Stimulated activated CD4-positive, alpha-beta T cell treated with anti-CD3 and anti-CD28 coated beads, Interleukin-12 subunit alpha, Interleukin-12 subunit beta, amount 100 ng/mL, for 24 hours (primary cell): ENCODE data around the gene RNASE2.
"Not testable (repeated sequence)": the region's sequence is repeated elsewhere in the genome, so short reads cannot be mapped to it uniquely, and the experiment has no call there.

Experiments
- DNase-seq, 2 experiments: peaks; one replicate each; pipeline ENCODE4 v3.0.0-alpha.2; 2020; ENCODE audit warnings: low read depth in 2 of 2

RNASE2 gene

GRCh38 chr14:20954736-20955537, at the start of gene RNASE2:
RNASE2 (plus strand) TSS chr14:20955487; CDS start chr14:20955772, 285 bp downstream.
- DNase-seq, result not testable (repeated sequence)

- DNase-seq, result no peak
Observed at GRCh38 chr14:20905676-20906075, 49.6 kb upstream of the RNASE2 start.

- DNase-seq, result no peak
Observed at GRCh38 chr14:20907214-20907613, 48.1 kb upstream of the RNASE2 start.

GRCh38 chr14:20910822-20911221, 44.5 kb upstream of the RNASE2 start:
- DNase-seq, result not testable (repeated sequence)

- DNase-seq, result not testable (repeated sequence)
Observed at GRCh38 chr14:20919038-20919756, 36.1 kb upstream of the RNASE2 start.

GRCh38 chr14:20923766-20924297, 31.5 kb upstream of the RNASE2 start:
- not testable (repeated sequence) for DNase-seq

GRCh38 chr14:20934148-20934762, 21.0 kb upstream of the RNASE2 start:
- DNase-seq, result peak in 1 of 2 experiments; percentile 33

- no peak for DNase-seq
Observed at GRCh38 chr14:20935303-20935984, 19.8 kb upstream of the RNASE2 start.

- DNase-seq, result not testable (repeated sequence)
Observed at GRCh38 chr14:20945146-20945545, 10.1 kb upstream of the RNASE2 start.

- not testable (repeated sequence) for DNase-seq
Observed at GRCh38 chr14:20946707-20947106, 8.6 kb upstream of the RNASE2 start.

GRCh38 chr14:20955538-20955873, 219 bp downstream of the RNASE2 start:
- DNase-seq, result not testable (repeated sequence)

- DNase-seq, result no peak
Observed at GRCh38 chr14:20956376-20956976, 1.2 kb downstream of the RNASE2 start.

- not testable (repeated sequence) for DNase-seq
Observed at GRCh38 chr14:20958946-20959345, 3.7 kb downstream of the RNASE2 start.

- DNase-seq, result no peak
Observed at GRCh38 chr14:20969336-20969735, 14.0 kb downstream of the RNASE2 start.

- no peak for DNase-seq
Observed at GRCh38 chr14:20970647-20970982, 15.3 kb downstream of the RNASE2 start.

GRCh38 chr14:20970983-20971704, 15.9 kb downstream of the RNASE2 start:
- DNase-seq, result peak; percentile 63 to 75

- no peak for DNase-seq
Observed at GRCh38 chr14:20971705-20972021, 16.4 kb downstream of the RNASE2 start.

- DNase-seq, result no peak
Observed at GRCh38 chr14:20973501-20973900, 18.2 kb downstream of the RNASE2 start.

- no peak for DNase-seq
Observed at GRCh38 chr14:20976291-20976690, 21.0 kb downstream of the RNASE2 start.

GRCh38 chr14:20978687-20979086, 23.4 kb downstream of the RNASE2 start:
- DNase-seq, result no peak

GRCh38 chr14:20980906-20981305, 25.6 kb downstream of the RNASE2 start:
- no peak for DNase-seq
